Measurements from ENCODE around the gene NPHP4. TPM values are rescaled to one million over a fixed set of nuclear protein-coding genes. Genes with fewer than 3 reads are reported as not detected.

NPHP4 gene
- total and polyA plus RNA-seq, 4 donors: 1.7 to 5.6 (median 3.5) TPM

- Histone ChIP-seq H3K4me3 (ENCODE audit: low read depth in 1 of 3, low read length in 3 of 3) (no peak overlapping the region), H3K36me3 (ENCODE audit: control insufficient read depth in 4 of 4, insufficient read depth in 3 of 4, low read depth in 1 of 4, low read length in 3 of 4) (no peaks in the 10 kb centered on the region), H3K27ac (ENCODE audit: low read depth in 1 of 2, low read length in 2 of 2) (no peak overlapping the region), H3K9me3 (ENCODE audit: control insufficient read depth in 4 of 4, low read length in 3 of 4) (no peaks in the 10 kb centered on the region), H3K4me1 (ENCODE audit: control insufficient read depth in 4 of 4, insufficient read depth in 4 of 4, low read length in 3 of 4) (peaks cover 0 to 5% (median 3%) of the 10 kb centered on the region in 4 donors), H3K27me3 (ENCODE audit: control insufficient read depth in 4 of 4, insufficient read depth in 4 of 4, low read length in 3 of 4) (no peaks in the 10 kb centered on the region), H3K9ac (ENCODE audit: low read depth in 1 of 2, low read length in 2 of 2) (no peak overlapping the region)
- DNase-seq (ENCODE audit: low spot score): no peak
- 46% methylated on average over 7 of the region's 7 CpGs for WGBS
- peak in 1 of 2 donors; percentile 45 for TF ChIP-seq GABPA (IDR thresholded peaks at IDR 0.05 in 1 of 2, conservative IDR thresholded peaks at IDR 0.05 in 1 of 2)
- TF ChIP-seq EGR1 (IDR thresholded peaks at IDR 0.05; ENCODE audit: low read depth in 2 of 2): no peak
- TF ChIP-seq TAF1 (conservative IDR thresholded peaks at IDR 0.05): no peak
- TF ChIP-seq HNF4A (conservative IDR thresholded peaks at IDR 0.05): peak; percentile 83 to 93
- peak; percentile 44 to 60 for TF ChIP-seq JUND (IDR thresholded peaks at IDR 0.05)
- TF ChIP-seq YY1 (IDR thresholded peaks at IDR 0.05): no peak
- peak; percentile 10 for TF ChIP-seq FOXA2 (IDR thresholded peaks at IDR 0.05)
- TF ChIP-seq, protein P1, sequence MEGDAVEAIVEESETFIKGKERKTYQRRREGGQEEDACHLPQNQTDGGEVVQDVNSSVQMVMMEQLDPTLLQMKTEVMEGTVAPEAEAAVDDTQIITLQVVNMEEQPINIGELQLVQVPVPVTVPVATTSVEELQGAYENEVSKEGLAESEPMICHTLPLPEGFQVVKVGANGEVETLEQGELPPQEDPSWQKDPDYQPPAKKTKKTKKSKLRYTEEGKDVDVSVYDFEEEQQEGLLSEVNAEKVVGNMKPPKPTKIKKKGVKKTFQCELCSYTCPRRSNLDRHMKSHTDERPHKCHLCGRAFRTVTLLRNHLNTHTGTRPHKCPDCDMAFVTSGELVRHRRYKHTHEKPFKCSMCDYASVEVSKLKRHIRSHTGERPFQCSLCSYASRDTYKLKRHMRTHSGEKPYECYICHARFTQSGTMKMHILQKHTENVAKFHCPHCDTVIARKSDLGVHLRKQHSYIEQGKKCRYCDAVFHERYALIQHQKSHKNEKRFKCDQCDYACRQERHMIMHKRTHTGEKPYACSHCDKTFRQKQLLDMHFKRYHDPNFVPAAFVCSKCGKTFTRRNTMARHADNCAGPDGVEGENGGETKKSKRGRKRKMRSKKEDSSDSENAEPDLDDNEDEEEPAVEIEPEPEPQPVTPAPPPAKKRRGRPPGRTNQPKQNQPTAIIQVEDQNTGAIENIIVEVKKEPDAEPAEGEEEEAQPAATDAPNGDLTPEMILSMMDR (IDR thresholded peaks at IDR 0.05; ENCODE audit: low read depth, low read length, missing input control): no peak
- TF ChIP-seq FOXA1 (IDR thresholded peaks at IDR 0.05): no peak
- TF ChIP-seq RAD21 (IDR thresholded peaks at IDR 0.05): no peak
- TF ChIP-seq ATF3 (IDR thresholded peaks at IDR 0.05): no peak
- TF ChIP-seq SP1 (IDR thresholded peaks at IDR 0.05): peak; percentile 85
- TF ChIP-seq RXRA (IDR thresholded peaks at IDR 0.05): peak; percentile 30
- TF ChIP-seq, protein P2, sequence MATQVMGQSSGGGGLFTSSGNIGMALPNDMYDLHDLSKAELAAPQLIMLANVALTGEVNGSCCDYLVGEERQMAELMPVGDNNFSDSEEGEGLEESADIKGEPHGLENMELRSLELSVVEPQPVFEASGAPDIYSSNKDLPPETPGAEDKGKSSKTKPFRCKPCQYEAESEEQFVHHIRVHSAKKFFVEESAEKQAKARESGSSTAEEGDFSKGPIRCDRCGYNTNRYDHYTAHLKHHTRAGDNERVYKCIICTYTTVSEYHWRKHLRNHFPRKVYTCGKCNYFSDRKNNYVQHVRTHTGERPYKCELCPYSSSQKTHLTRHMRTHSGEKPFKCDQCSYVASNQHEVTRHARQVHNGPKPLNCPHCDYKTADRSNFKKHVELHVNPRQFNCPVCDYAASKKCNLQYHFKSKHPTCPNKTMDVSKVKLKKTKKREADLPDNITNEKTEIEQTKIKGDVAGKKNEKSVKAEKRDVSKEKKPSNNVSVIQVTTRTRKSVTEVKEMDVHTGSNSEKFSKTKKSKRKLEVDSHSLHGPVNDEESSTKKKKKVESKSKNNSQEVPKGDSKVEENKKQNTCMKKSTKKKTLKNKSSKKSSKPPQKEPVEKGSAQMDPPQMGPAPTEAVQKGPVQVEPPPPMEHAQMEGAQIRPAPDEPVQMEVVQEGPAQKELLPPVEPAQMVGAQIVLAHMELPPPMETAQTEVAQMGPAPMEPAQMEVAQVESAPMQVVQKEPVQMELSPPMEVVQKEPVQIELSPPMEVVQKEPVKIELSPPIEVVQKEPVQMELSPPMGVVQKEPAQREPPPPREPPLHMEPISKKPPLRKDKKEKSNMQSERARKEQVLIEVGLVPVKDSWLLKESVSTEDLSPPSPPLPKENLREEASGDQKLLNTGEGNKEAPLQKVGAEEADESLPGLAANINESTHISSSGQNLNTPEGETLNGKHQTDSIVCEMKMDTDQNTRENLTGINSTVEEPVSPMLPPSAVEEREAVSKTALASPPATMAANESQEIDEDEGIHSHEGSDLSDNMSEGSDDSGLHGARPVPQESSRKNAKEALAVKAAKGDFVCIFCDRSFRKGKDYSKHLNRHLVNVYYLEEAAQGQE (IDR thresholded peaks at IDR 0.05): no peak
- TF ChIP-seq, protein P3, sequence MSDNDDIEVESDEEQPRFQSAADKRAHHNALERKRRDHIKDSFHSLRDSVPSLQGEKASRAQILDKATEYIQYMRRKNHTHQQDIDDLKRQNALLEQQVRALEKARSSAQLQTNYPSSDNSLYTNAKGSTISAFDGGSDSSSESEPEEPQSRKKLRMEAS (IDR thresholded peaks at IDR 0.05): peak; percentile 21
- peak; percentile 80 for TF ChIP-seq HNF4G (IDR thresholded peaks at IDR 0.05)
Measured at GRCh38 chr1:5933676-5934057, 58.6 kb downstream of the NPHP4 start.

DNA sequence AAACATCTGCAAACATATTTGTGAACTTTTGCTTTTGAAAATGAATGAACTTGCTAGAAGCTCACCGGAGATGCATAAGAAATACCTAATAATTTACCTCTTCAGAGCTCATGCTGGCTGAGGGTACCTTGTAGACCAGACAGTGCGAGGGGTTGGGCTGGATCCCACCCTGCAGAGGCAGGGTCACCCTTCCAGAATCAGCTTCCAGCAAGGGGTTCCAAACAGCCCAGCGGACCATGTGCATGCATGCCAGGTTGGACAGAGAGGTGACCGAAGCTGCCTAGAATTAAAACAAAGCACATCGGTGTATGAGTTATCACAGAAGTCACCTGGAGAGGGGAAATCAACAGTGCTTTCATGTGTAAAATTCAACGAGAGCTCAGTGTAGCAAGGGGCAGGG, 59.2 kb downstream of the NPHP4 start:
- DNase-seq (ENCODE audit: low spot score): no peak
- no peaks in the 10 kb centered on the region for H3K36me3 ChIP-seq (ENCODE audit: control insufficient read depth in 4 of 4, insufficient read depth in 3 of 4, low read depth in 1 of 4, low read length in 3 of 4)
- TF ChIP-seq NR2F2 (IDR thresholded peaks at IDR 0.05) (no peak), RAD21 (IDR thresholded peaks at IDR 0.05) (no peak), JUND (IDR thresholded peaks at IDR 0.05) (no peak), GABPA (IDR thresholded peaks at IDR 0.05 in 1 of 2, conservative IDR thresholded peaks at IDR 0.05 in 1 of 2) (no peak), FOXA2 (IDR thresholded peaks at IDR 0.05) (no peak), EGR1 (IDR thresholded peaks at IDR 0.05; ENCODE audit: low read depth in 2 of 2) (no peak), RXRA (IDR thresholded peaks at IDR 0.05) (no peak), FOXA1 (IDR thresholded peaks at IDR 0.05) (no peak)
- TF ChIP-seq, protein P4, sequence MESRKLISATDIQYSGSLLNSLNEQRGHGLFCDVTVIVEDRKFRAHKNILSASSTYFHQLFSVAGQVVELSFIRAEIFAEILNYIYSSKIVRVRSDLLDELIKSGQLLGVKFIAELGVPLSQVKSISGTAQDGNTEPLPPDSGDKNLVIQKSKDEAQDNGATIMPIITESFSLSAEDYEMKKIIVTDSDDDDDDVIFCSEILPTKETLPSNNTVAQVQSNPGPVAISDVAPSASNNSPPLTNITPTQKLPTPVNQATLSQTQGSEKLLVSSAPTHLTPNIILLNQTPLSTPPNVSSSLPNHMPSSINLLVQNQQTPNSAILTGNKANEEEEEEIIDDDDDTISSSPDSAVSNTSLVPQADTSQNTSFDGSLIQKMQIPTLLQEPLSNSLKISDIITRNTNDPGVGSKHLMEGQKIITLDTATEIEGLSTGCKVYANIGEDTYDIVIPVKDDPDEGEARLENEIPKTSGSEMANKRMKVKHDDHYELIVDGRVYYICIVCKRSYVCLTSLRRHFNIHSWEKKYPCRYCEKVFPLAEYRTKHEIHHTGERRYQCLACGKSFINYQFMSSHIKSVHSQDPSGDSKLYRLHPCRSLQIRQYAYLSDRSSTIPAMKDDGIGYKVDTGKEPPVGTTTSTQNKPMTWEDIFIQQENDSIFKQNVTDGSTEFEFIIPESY (IDR thresholded peaks at IDR 0.05): no peak
- TF ChIP-seq, protein P2 (IDR thresholded peaks at IDR 0.05): no peak
- TF ChIP-seq, protein P1 (IDR thresholded peaks at IDR 0.05; ENCODE audit: low read depth, low read length, missing input control): no peak
- H3K27ac ChIP-seq (ENCODE audit: low read depth in 1 of 2, low read length in 2 of 2): no peak overlapping the region
- 96% methylated on average over 6 of the region's 6 CpGs for WGBS
- peaks cover 0 to 5% (median 3%) of the 10 kb centered on the region in 4 donors for H3K4me1 ChIP-seq (ENCODE audit: control insufficient read depth in 4 of 4, insufficient read depth in 4 of 4, low read length in 3 of 4)
- H3K9ac ChIP-seq (ENCODE audit: low read depth in 1 of 2, low read length in 2 of 2): no peak overlapping the region
- H3K4me3 ChIP-seq (ENCODE audit: low read depth in 1 of 3, low read length in 3 of 3): no peak overlapping the region
- H3K9me3 ChIP-seq (ENCODE audit: control insufficient read depth in 4 of 4, low read length in 3 of 4): no peaks in the 10 kb centered on the region
- no peaks in the 10 kb centered on the region for H3K27me3 ChIP-seq (ENCODE audit: control insufficient read depth in 4 of 4, insufficient read depth in 4 of 4, low read length in 3 of 4)

All from liver (tissue), 9 donors.